Uterus (tissue), 4 donors: ENCODE measurements around the gene RRAGD. TPM values are rescaled to one million over a fixed set of nuclear protein-coding genes. Genes with fewer than 3 reads are reported as not detected.

Experiments
- DNase-seq, 2 donors: peaks; one replicate each; pipeline ENCODE4 v3.0.0-alpha.2; 2019 to 2020
- H3K27ac ChIP-seq, 2 donors: fragments of 200-600 bp; sonication (generic); 1 replicate in 1 of 2; 2 replicates in 1 of 2; pipeline ENCODE4 v1.5.1; 2016 to 2018
- H3K27me3 ChIP-seq, 2 donors: fragments of 200-600 bp; sonication (generic); one replicate each; pipeline ENCODE4 v1.5.1; 2018 to 2019; ENCODE audit warnings: control low read depth in 1 of 2
- H3K36me3 ChIP-seq, 2 donors: fragments of 200-600 bp; sonication (generic); one replicate each; pipeline ENCODE4 v1.5.1; 2019; ENCODE audit warnings: control low read depth in 1 of 2
- H3K4me1 ChIP-seq, 2 donors: fragments of 200-600 bp; sonication (generic); one replicate each; pipeline ENCODE4 v1.5.1; 2018 to 2019; ENCODE audit warnings: control low read depth in 1 of 2
- H3K4me3 ChIP-seq, 2 donors: fragments of 200-600 bp; sonication (generic); 1 replicate in 1 of 2; 2 replicates in 1 of 2; pipeline ENCODE4 v1.5.1; 2018 to 2019; ENCODE audit warnings: mild to moderate bottlenecking in 1 of 2
- H3K9me3 ChIP-seq, 2 donors: fragments of 200-600 bp; sonication (generic); one replicate each; pipeline ENCODE4 v1.5.1; 2019; ENCODE audit warnings: control low read depth in 1 of 2
- POLR2A ChIP-seq, 2 donors: fragments of 450-650 bp; IDR thresholded peaks; one replicate each; pipeline ENCODE4 v1.6.1; 2016; ENCODE audit warnings: antibody characterized with exemption in 2 of 2, mild to moderate bottlenecking in 1 of 2, moderate library complexity in 1 of 2
- intact Hi-C: fragments of 100-400 bp; cut with DNase I; formaldehyde crosslinking; loops from one replicate; pipeline ENCODE4 v1.15.1; 2023; ENCODE audit warnings: low total_unique reads
- total RNA-seq, 4 donors: library from RNA; depleted of rRNA in 3 of 4; stranded (reverse); fragments of >200 nt in 3 of 4; gene quantifications; one replicate each; pipeline versions ENCODE4 v1.1.0 to v1.2.4, GENCODE V29; 2014 to 2023
- TF ChIP-seq, protein P1 (sequence below), 4 experiments: fragments of 200-600 bp in 2 of 4; fragments of 450-650 bp in 2 of 4; sonication (generic) in 2 of 4; IDR thresholded peaks; one replicate each; pipeline ENCODE4 v1.5.1; 2016 to 2019; ENCODE audit warnings: antibody characterized with exemption in 4 of 4, mild to moderate bottlenecking in 2 of 4, moderate library complexity in 1 of 4
- donor health status: DM: yes; HTN: yes; CAD: no.

RRAGD gene
- total RNA-seq, 4 donors from 2014 or later: 0.26 to 6.5 (median 3.6) TPM

DNA sequence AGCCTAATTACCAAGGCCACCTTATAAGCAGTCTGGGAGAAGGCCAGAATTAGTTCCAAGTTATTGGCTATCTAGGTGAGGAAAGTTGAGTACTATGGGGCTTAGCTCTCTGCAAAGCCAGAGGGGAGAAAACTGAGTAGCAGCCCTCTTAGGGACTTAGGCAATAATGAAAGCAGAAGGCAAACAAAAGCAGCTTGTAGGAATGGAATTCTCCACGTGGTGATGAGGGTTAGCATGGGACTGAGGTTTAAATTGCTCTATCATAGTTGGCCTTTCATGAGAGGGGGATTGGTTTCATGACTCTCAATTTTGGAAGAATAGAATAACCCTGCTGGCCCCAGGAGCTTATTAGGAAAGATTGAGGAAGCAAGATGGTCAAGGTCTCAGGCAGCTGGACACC, 52.5 kb downstream of the RRAGD start:
- Histone ChIP-seq H3K27me3 (no peaks in the 10 kb centered on the region), H3K4me3 (no peak overlapping the region), H3K36me3 (no peaks in the 10 kb centered on the region), H3K9me3 (no peaks in the 10 kb centered on the region), H3K4me1 (no peaks in the 10 kb centered on the region), H3K27ac (no peak overlapping the region)
- intact Hi-C loops: loop anchor here (10.0 kb wide), 1 partner anchor 395 kb away; the partner anchor contains the start of gene RNGTT
- no peak for TF ChIP-seq POLR2A (IDR thresholded peaks at IDR 0.05)
- DNase-seq: no peak

GRCh38 chr6:89357390-89357789, 54.7 kb downstream of the RRAGD start:
- no peaks in the 10 kb centered on the region for H3K27me3 ChIP-seq
- no peaks in the 10 kb centered on the region for H3K36me3 ChIP-seq
- peak overlapping the region; percentile 45 to 49 for H3K27ac ChIP-seq
- no peak for DNase-seq
- peak overlapping the region in 1 of 2 donors; percentile 17 for H3K4me3 ChIP-seq
- intact Hi-C loops: loop anchor here (10.0 kb wide), 1 partner anchor 393 kb away; the partner anchor contains the start of gene RNGTT
- no peak for TF ChIP-seq POLR2A (IDR thresholded peaks at IDR 0.05)
- TF ChIP-seq, protein P1, sequence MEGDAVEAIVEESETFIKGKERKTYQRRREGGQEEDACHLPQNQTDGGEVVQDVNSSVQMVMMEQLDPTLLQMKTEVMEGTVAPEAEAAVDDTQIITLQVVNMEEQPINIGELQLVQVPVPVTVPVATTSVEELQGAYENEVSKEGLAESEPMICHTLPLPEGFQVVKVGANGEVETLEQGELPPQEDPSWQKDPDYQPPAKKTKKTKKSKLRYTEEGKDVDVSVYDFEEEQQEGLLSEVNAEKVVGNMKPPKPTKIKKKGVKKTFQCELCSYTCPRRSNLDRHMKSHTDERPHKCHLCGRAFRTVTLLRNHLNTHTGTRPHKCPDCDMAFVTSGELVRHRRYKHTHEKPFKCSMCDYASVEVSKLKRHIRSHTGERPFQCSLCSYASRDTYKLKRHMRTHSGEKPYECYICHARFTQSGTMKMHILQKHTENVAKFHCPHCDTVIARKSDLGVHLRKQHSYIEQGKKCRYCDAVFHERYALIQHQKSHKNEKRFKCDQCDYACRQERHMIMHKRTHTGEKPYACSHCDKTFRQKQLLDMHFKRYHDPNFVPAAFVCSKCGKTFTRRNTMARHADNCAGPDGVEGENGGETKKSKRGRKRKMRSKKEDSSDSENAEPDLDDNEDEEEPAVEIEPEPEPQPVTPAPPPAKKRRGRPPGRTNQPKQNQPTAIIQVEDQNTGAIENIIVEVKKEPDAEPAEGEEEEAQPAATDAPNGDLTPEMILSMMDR (IDR thresholded peaks at IDR 0.05): no peak
- no peaks in the 10 kb centered on the region for H3K9me3 ChIP-seq
- H3K4me1 ChIP-seq: peaks cover 0 to 5% of the 10 kb centered on the region in 2 donors

DNA sequence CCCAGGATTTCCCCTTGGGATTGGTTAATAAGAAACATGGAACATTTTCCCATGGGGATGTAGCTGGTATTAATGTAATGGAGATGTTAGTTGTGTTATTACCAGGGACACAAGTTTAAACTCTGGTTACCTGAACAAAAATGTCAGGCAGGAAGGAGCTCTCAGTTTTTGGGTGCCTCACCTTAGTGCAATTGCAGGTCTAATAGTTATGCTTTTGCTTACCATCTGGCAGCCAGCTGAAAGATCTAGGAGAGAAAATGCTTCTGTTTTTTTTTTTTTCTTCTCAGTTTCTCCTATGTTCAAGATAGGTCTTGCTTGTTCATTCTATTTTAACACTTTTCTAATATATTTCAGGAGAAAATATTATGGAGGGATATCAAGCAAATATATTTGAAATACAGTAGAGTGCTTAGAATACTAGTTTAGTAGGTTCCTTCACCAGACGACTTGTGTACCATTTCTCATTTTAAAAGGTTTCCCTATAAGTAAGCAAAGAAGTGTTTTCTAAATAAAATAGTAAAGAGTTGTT, 55.4 kb downstream of the RRAGD start:
- no peaks in the 10 kb centered on the region for H3K9me3 ChIP-seq
- TF ChIP-seq, protein P1 (IDR thresholded peaks at IDR 0.05): no peak
- TF ChIP-seq POLR2A (IDR thresholded peaks at IDR 0.05): no peak
- H3K36me3 ChIP-seq: no peaks in the 10 kb centered on the region
- peaks cover 0 to 5% of the 10 kb centered on the region in 2 donors for H3K4me1 ChIP-seq
- intact Hi-C loops: loop anchor here (10.0 kb wide), 1 partner anchor 392 kb away; the partner anchor contains the start of gene RNGTT
- no peak overlapping the region for H3K4me3 ChIP-seq
- peak overlapping the region; percentile 45 to 49 for H3K27ac ChIP-seq
- no peaks in the 10 kb centered on the region for H3K27me3 ChIP-seq
- DNase-seq: no peak

GRCh38 chr6:89355511-89356194, 56.4 kb downstream of the RRAGD start:
- DNase-seq: no peak
- H3K36me3 ChIP-seq: no peaks in the 10 kb centered on the region
- peaks cover 0 to 5% of the 10 kb centered on the region in 2 donors for H3K4me1 ChIP-seq
- intact Hi-C loops: loop anchor here (10.0 kb wide), 1 partner anchor 391 kb away; the partner anchor contains the start of gene RNGTT
- H3K27me3 ChIP-seq: no peaks in the 10 kb centered on the region
- no peak for TF ChIP-seq POLR2A (IDR thresholded peaks at IDR 0.05)
- TF ChIP-seq, protein P1 (IDR thresholded peaks at IDR 0.05): no peak
- H3K4me3 ChIP-seq: no peak overlapping the region
- no peaks in the 10 kb centered on the region for H3K9me3 ChIP-seq
- H3K27ac ChIP-seq: no peak overlapping the region

GRCh38 chr6:89353702-89354392, 58.2 kb downstream of the RRAGD start:
- Histone ChIP-seq H3K36me3 (no peaks in the 10 kb centered on the region), H3K9me3 (no peaks in the 10 kb centered on the region), H3K4me1 (peaks cover 0 to 5% of the 10 kb centered on the region in 2 donors), H3K4me3 (no peak overlapping the region), H3K27me3 (no peaks in the 10 kb centered on the region), H3K27ac (peak overlapping the region; percentile 95 to 99)
- intact Hi-C loops: loop anchor here (5.0 to 10.0 kb wide), 2 partner anchors 272 to 389 kb away; partner anchors contain the start of genes PNRC1 and RNGTT
- DNase-seq: no peak
- TF ChIP-seq, protein P1 (IDR thresholded peaks at IDR 0.05): no peak
- no peak for TF ChIP-seq POLR2A (IDR thresholded peaks at IDR 0.05)
